Raji (cell line): ENCODE data around the gene CAMTA1.

Experiments used
- POLR2A ChIP-seq: IDR thresholded peaks from 2 replicates; pipeline ENCODE4 v1.6.1; 2011; ENCODE audit warnings: low read depth, low read length, control low read depth; ENCODE audit not compliant: insufficient read depth

CAMTA1 gene

GRCh38 chr1:7290971-7291970, 506.0 kb downstream of the CAMTA1 start:
- no peak for TF ChIP-seq POLR2A

- TF ChIP-seq POLR2A: no peak
These were observed 506.9 kb downstream of the CAMTA1 start for GRCh38 chr1:7292036-7292681.

DNA sequence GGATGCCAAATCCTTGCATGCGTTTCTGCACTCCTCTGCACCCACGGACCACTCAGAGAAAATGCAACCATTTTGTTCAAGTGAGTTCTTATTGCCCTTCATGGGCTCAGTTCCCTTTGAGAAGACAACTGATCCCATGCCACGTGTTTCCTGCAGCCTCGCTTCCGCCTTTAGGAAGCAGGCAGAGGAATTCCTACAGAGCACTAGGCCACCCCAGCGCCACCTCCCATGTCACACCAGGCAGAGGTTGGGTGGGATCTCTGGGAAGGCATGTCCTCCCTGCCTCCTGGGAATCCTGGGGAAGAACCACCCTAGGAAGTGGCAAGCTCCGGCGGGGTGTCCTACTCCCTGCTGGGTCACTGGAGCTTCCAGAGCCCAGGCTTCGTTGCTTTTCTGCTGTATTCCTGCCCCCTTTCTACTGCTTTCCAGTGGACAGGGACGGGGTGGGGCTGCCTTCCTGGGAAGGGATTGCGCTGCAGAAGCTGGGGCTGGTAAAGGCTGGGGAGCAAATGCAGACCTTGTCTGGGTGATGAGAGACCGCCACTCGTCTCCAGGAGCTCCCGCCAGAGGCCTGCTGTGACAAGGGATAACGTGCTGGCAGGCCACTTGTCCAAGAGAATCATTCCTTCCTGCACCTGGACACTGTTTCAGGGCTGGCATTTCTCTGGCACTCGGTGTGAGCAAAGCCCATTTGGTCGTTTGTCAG, 507.6 kb downstream of the CAMTA1 start:
- no peak for TF ChIP-seq POLR2A

GRCh38 chr1:7293702-7294629, 508.7 kb downstream of the CAMTA1 start:
- no peak for TF ChIP-seq POLR2A

- no peak for TF ChIP-seq POLR2A
These were observed 509.4 kb downstream of the CAMTA1 start for GRCh38 chr1:7294636-7295035.

- no peak for TF ChIP-seq POLR2A
These were observed 510.7 kb downstream of the CAMTA1 start for GRCh38 chr1:7295946-7296345.

- no peak for TF ChIP-seq POLR2A
These were observed 511.7 kb downstream of the CAMTA1 start for GRCh38 chr1:7296968-7297367.

- TF ChIP-seq POLR2A: no peak
These were observed 512.9 kb downstream of the CAMTA1 start for GRCh38 chr1:7298145-7298544.

GRCh38 chr1:7298749-7299151, 513.5 kb downstream of the CAMTA1 start:
- no peak for TF ChIP-seq POLR2A

- TF ChIP-seq POLR2A: no peak
These were observed 514.1 kb downstream of the CAMTA1 start for GRCh38 chr1:7299329-7299799.

DNA sequence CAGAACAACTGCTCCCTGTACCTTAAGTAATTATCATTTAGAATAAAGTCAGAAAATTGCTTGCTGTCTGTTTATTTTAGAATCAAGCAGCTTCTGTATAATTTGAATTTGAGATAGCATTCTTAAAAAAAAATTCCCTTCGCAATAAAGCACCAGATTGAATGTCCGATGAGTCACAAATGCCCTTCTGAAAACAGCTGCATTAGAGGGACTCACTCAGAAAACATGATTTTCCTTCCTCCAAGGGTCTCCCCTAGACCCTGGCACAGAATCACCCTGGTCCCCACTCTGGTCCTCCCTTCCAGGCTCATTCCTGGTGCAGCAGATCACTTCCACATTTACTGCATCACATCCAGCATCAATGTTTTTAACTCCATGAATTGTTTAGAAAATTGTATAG, 514.7 kb downstream of the CAMTA1 start:
- no peak for TF ChIP-seq POLR2A

DNA sequence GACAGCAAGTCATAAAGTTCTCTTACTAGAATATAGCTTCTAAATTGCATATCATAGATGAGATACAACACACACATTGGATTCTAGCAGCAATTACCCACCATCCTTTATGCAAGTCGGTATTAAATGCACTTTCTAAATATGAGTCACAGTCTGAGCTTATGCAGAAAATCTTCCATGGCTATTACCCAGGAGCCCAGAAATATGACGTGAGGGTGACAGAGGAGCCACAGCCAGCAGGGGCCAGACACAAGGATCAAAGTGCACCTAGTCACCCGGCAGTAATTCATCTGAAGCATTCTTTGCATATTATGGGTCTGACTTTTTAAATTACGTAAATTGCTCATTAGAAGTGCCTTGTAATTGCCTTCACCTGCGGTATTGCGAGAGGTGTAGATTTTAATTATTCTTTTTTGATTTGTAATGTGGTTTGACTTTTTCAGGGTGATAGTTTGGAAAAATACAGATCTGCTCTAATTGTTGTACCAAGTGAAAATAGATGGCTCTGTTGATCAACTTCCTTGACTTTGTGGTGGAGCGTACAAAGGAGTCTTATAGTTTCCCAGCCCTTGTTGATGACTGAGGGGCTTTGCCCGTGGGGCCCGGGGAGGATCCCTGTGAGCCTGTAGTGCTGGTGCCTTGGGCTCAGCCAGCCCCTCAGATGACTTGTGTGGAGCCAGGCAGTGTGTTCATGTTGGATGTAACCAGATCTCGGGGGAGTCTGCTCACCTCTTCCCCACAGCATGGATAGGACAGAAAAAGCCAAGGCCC, 515.8 kb downstream of the CAMTA1 start:
- TF ChIP-seq POLR2A: no peak

DNA sequence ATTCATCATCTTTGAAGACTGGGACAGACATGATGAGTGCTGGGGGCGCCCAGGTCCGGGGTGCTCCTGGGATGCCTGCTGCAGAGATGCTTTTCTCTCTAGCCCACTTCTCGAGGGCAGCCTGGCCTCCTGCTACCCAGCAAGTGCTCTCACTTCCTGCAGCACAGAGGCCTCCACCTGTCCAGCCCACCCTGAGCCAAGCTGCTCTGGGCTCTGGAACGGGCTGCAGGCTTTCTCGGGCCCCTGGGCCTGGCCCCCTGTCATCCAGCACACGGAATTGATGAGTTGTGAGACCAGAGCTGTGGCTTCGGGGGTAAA, 516.4 kb downstream of the CAMTA1 start:
- TF ChIP-seq POLR2A: no peak

- TF ChIP-seq POLR2A: no peak
These were observed 516.9 kb downstream of the CAMTA1 start for GRCh38 chr1:7302126-7302525.
